Stomach (tissue), 9 donors: ENCODE measurements around the gene ROBO1. TPM values are rescaled to one million over a fixed set of nuclear protein-coding genes. Genes with fewer than 3 reads are reported as not detected.

Source experiments
- DNase-seq, 2 donors: peaks; one replicate each; pipeline versions ENCODE4 v3.0.0 to v3.0.0-alpha.2; 2013 to 2019
- H3K27ac ChIP-seq, 5 donors: fragments of 200-600 bp in 4 of 5; sonication (generic) in 4 of 5; one replicate each; pipeline ENCODE4 v1.5.1; 2013 to 2019; ENCODE audit warnings: mild to moderate bottlenecking in 1 of 5, moderate library complexity in 1 of 5
- H3K27me3 ChIP-seq, 3 donors: fragments of 200-600 bp; sonication (generic); one replicate each; pipeline ENCODE4 v1.5.1; 2017 to 2019; ENCODE audit warnings: mixed run types in 1 of 3
- H3K36me3 ChIP-seq, 4 donors: fragments of 200-600 bp; sonication (generic); 1 replicate in 3 of 4; 2 replicates in 1 of 4; pipeline ENCODE4 v1.5.1; 2016 to 2019
- H3K4me1 ChIP-seq, 4 donors: fragments of 200-600 bp; sonication (generic); one replicate each; pipeline ENCODE4 v1.5.1; 2016 to 2019
- H3K4me3 ChIP-seq, 4 donors: fragments of 200-600 bp; sonication (generic) in 3 of 4; one replicate each; pipeline ENCODE4 v1.5.1; 2016 to 2019; ENCODE audit warnings: mild to moderate bottlenecking in 1 of 4
- H3K9me3 ChIP-seq, 4 donors: fragments of 200-600 bp; sonication (generic); one replicate each; pipeline ENCODE4 v1.5.1; 2016 to 2019
- CTCF ChIP-seq, 7 experiments: fragments of 450-650 bp in 4 of 7; fragments of 200-600 bp in 3 of 7; sonication (generic) in 3 of 7; IDR thresholded peaks; one replicate each; pipeline ENCODE4 v1.5.1; 2016 to 2019; ENCODE audit warnings: antibody characterized with exemption in 7 of 7, control low read depth in 2 of 7, mild to moderate bottlenecking in 1 of 7
- EP300 ChIP-seq: sonication (generic); formaldehyde crosslinking; IDR thresholded peaks from one replicate; pipeline ENCODE4 v1.6.1; 2017; ENCODE audit warnings: antibody characterized with exemption
- POLR2A ChIP-seq, 4 donors: fragments of 450-650 bp; IDR thresholded peaks; one replicate each; pipeline ENCODE4 v1.6.1; 2016; ENCODE audit warnings: antibody characterized with exemption in 4 of 4, control low read depth in 2 of 4, mild to moderate bottlenecking in 1 of 4, moderate library complexity in 1 of 4
- POLR2AphosphoS5 ChIP-seq, 3 donors: sonication (generic); formaldehyde crosslinking; IDR thresholded peaks; one replicate each; pipeline ENCODE4 v1.6.1; 2016; ENCODE audit warnings: antibody characterized with exemption in 3 of 3
- WGBS, 5 donors: extraction: QIAGEN DNeasy Blood & Tissue Kit in 3 of 5; methylation state at CpG; one replicate each; pipeline versions ENCODE4 v1.1.5 to v1.1.7; 2013 to 2018; 5-methylcytosine and 5-hydroxymethylcytosine counted together
- intact Hi-C: fragments of 100-400 bp; cut with DNase I; formaldehyde crosslinking; loops from one replicate; pipeline ENCODE4 v1.15.1; 2023; ENCODE audit warnings: low total_unique reads
- polyA plus RNA-seq, 3 donors: library from polyadenylated mRNA; stranded (reverse); fragments of 200-250 nt; gene quantifications; one replicate each; pipeline ENCODE4 v1.2.3, GENCODE V29; 2013
- total RNA-seq, 5 donors: library from RNA; depleted of rRNA; stranded (reverse); fragments of >200 nt; gene quantifications; one replicate each; pipeline versions ENCODE4 v1.1.0 to v1.2.3, GENCODE V29; 2014 to 2016
- donor health status: healthy with polysubstance abuse.
- donor health status: Bipolar disorder and iron deficiency.
- donor health status: healthy.

Gene ROBO1
- total and polyA plus RNA-seq, 8 donors: 2.0 to 174 (median 4.5) TPM

- H3K27ac ChIP-seq: no peak overlapping the region
- DNase-seq: no peak
- H3K9me3 ChIP-seq: no peaks in the 10 kb centered on the region
- H3K36me3 ChIP-seq: no peaks in the 10 kb centered on the region
- no peak for TF ChIP-seq POLR2A (IDR thresholded peaks at IDR 0.05)
- TF ChIP-seq CTCF (IDR thresholded peaks at IDR 0.05): no peak
- no peak for TF ChIP-seq EP300
- TF ChIP-seq POLR2AphosphoS5 (IDR thresholded peaks at IDR 0.05): no peak
- intact Hi-C loops: no loop called here
- peaks cover 0 to 17% (median 4%) of the 10 kb centered on the region in 4 donors for H3K4me1 ChIP-seq
- H3K4me3 ChIP-seq: no peak overlapping the region
- WGBS, 5 donors: 72 to 77% (median 74%) methylated on average over 1 of the region's 1 CpG; no CpG with 5 or more reads in 2 of the 5 donors
- no peaks in the 10 kb centered on the region for H3K27me3 ChIP-seq
Observed at GRCh38 chr3:78729946-78730345, 1037.9 kb downstream of the ROBO1 start.

GRCh38 chr3:78728406-78729145 is 1039.2 kb downstream of the ROBO1 start:
- TF ChIP-seq EP300 (no peak), POLR2A (IDR thresholded peaks at IDR 0.05) (no peak), POLR2AphosphoS5 (IDR thresholded peaks at IDR 0.05) (no peak), CTCF (IDR thresholded peaks at IDR 0.05) (no peak)
- H3K9me3 ChIP-seq: no peaks in the 10 kb centered on the region
- peaks cover 0 to 25% (median 4%) of the 10 kb centered on the region in 4 donors for H3K4me1 ChIP-seq
- H3K27ac ChIP-seq: no peak overlapping the region
- DNase-seq: peak; percentile 67 to 89
- WGBS, 5 donors: 16 to 29% (median 26%) methylated on average over 5 of the region's 5 CpGs
- H3K27me3 ChIP-seq: no peaks in the 10 kb centered on the region
- no peaks in the 10 kb centered on the region for H3K36me3 ChIP-seq
- H3K4me3 ChIP-seq: no peak overlapping the region
- intact Hi-C loops: no loop called here

GRCh38 chr3:78726545-78726944 is 1041.3 kb downstream of the ROBO1 start:
- no peak for TF ChIP-seq POLR2A (IDR thresholded peaks at IDR 0.05)
- TF ChIP-seq POLR2AphosphoS5 (IDR thresholded peaks at IDR 0.05): no peak
- no peak for TF ChIP-seq EP300
- no peak for TF ChIP-seq CTCF (IDR thresholded peaks at IDR 0.05)
- DNase-seq: no peak
- H3K27ac ChIP-seq: no peak overlapping the region
- 84 to 96% (median 90%) methylated on average over 3 of the region's 3 CpGs for WGBS, 5 donors
- intact Hi-C loops: no loop called here
- H3K4me1 ChIP-seq: peaks cover 0 to 25% (median 4%) of the 10 kb centered on the region in 4 donors
- no peaks in the 10 kb centered on the region for H3K36me3 ChIP-seq
- H3K27me3 ChIP-seq: no peaks in the 10 kb centered on the region
- no peak overlapping the region for H3K4me3 ChIP-seq
- H3K9me3 ChIP-seq: no peaks in the 10 kb centered on the region

- H3K27me3 ChIP-seq: no peaks in the 10 kb centered on the region
- 91 to 97% (median 91%) methylated on average over 2 of the region's 2 CpGs for WGBS, 5 donors
- H3K9me3 ChIP-seq: no peaks in the 10 kb centered on the region
- intact Hi-C loops: no loop called here
- H3K36me3 ChIP-seq: no peaks in the 10 kb centered on the region
- no peak overlapping the region for H3K4me3 ChIP-seq
- peaks cover 0 to 25% (median 4%) of the 10 kb centered on the region in 4 donors for H3K4me1 ChIP-seq
- H3K27ac ChIP-seq: no peak overlapping the region
- TF ChIP-seq EP300: no peak
- TF ChIP-seq CTCF (IDR thresholded peaks at IDR 0.05): no peak
- TF ChIP-seq POLR2AphosphoS5 (IDR thresholded peaks at IDR 0.05): no peak
- DNase-seq: no peak
Observed at GRCh38 chr3:78725703-78726246, 1042.0 kb downstream of the ROBO1 start.
